ENCODE results near the gene ITPR1. TPM values are rescaled to one million over a fixed set of nuclear protein-coding genes. Genes with fewer than 3 reads are reported as not detected.

Gene ITPR1
- polyA plus RNA-seq, 1 donor from 2014 or later = 38.3 TPM

- Mint-ChIP-seq H3K4me1 (peaks cover 13 to 22% (median 21%) of the 10 kb centered on the region in 3 donors), H3K36me3 (peaks cover 9% of the 10 kb centered on the region), H3K9me3 (no peaks in the 10 kb centered on the region), H3K27me3 (no peaks in the 10 kb centered on the region), H3K27ac (peak overlapping the region; percentile 63 to 83 (median 67)), H3K4me3 (no peak overlapping the region)
Observed at GRCh38 chr3:4751502-4752101, 258.5 kb downstream of the ITPR1 start.

GRCh38 chr3:4752201-4753072, 259.3 kb downstream of the ITPR1 start:
- H3K4me1 Mint-ChIP-seq = peaks cover 13 to 22% (median 21%) of the 10 kb centered on the region in 3 donors
- H3K27ac Mint-ChIP-seq = peak overlapping the region in 2 of 3 donors; percentile 4 to 83
- no peaks in the 10 kb centered on the region for H3K27me3 Mint-ChIP-seq
- H3K4me3 Mint-ChIP-seq = peak overlapping the region in 2 of 4 donors; percentile 27 to 67
- H3K9me3 Mint-ChIP-seq = no peaks in the 10 kb centered on the region
- H3K36me3 Mint-ChIP-seq = peaks cover 9% of the 10 kb centered on the region

DNA sequence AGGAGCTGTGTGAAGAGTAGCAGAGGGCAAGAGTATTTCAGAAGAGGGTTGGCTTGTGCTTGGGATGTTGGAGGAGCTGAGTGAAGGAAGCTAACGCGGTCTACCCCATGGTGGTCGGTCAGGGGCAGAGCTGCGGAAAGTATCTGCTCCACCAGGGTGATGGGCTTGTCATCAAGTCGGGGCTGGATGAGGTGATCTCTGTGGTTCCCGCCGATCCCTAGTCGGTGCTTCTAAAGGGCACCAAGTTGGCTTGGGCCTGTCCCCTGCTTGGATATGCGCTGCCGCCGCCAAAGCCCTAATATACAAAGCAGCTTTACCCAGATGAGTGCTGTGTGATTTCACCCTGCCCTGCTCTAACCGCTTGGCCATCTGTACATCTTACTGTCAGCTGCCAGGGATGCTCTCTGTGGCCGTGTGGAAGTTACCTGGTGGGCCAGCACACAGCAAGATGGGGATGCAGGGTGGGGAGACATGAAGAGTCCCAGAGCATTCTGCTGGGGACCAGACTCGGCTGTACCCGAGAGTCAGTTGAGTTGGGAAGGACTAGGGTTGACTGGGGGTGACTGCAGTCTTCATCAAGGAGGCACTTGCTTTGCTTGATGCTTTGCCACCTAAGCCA, 260.0 kb downstream of the ITPR1 start:
- Mint-ChIP-seq H3K36me3 (peaks cover 9% of the 10 kb centered on the region), H3K9me3 (no peaks in the 10 kb centered on the region), H3K4me1 (peaks cover 13 to 22% (median 21%) of the 10 kb centered on the region in 3 donors), H3K27me3 (no peaks in the 10 kb centered on the region), H3K4me3 (no peak overlapping the region), H3K27ac (peak overlapping the region in 2 of 3 donors; percentile 50 to 54)

DNA sequence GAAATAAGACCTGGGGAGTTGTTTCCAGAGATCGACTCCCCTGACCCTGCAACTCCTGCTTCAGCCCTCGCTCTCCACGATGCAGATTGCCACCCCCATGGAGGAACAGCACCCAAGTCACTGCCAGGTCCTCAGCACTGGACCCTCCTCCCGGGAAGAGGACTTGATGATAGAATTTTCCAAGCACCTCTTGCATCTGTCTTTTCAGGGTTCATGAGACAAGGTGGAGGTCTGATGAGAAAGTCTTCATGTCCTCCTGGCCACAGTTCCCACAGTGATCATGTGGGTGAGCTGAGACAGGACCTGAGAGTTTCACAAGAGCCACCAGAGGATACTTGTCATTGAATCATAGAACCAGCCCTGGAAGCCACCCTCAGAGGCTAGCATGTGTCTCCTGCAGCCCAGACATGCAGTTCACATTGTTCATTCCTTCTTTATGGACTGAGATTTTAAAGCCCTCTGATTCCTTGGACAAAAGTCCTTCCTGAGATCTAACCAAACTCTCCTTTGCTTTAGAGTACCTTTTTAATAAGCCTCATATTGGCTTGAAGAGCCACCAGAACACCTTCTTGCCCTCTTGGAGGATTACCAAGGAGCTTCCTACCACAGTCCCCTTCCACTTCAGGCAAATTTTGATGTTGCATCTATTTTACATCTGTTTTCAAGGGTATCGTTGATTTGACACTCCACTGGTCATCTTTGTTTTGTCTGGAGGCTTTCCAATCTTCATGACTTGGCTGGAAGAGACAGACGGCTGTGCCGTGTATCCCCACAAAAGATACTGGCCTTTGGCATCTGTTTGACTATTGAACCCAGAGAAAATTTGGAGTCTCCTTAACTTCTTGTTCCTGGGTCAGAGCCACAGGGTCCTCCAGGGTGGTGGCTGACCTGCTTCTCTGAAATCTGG, 261.3 kb downstream of the ITPR1 start:
- no peaks in the 10 kb centered on the region for H3K9me3 Mint-ChIP-seq
- no peaks in the 10 kb centered on the region for H3K27me3 Mint-ChIP-seq
- peaks cover 12 to 17% (median 16%) of the 10 kb centered on the region in 3 donors for H3K4me1 Mint-ChIP-seq
- H3K27ac Mint-ChIP-seq = peak overlapping the region in 1 of 3 donors; percentile 32
- H3K4me3 Mint-ChIP-seq = no peak overlapping the region
- H3K36me3 Mint-ChIP-seq = peaks cover 10% of the 10 kb centered on the region

- no peaks in the 10 kb centered on the region for H3K27me3 Mint-ChIP-seq
- no peaks in the 10 kb centered on the region for H3K9me3 Mint-ChIP-seq
- peaks cover 14% of the 10 kb centered on the region for H3K36me3 Mint-ChIP-seq
- H3K27ac Mint-ChIP-seq = peak overlapping the region in 1 of 3 donors; percentile 32
- H3K4me3 Mint-ChIP-seq = no peak overlapping the region
- H3K4me1 Mint-ChIP-seq = peaks cover 10 to 19% (median 16%) of the 10 kb centered on the region in 3 donors
Observed at GRCh38 chr3:4755566-4755965, 262.4 kb downstream of the ITPR1 start.

GRCh38 chr3:4756057-4756775, 263.1 kb downstream of the ITPR1 start:
- Mint-ChIP-seq H3K27ac (no peak overlapping the region), H3K4me1 (peaks cover 7 to 16% (median 11%) of the 10 kb centered on the region in 3 donors), H3K27me3 (no peaks in the 10 kb centered on the region), H3K36me3 (peaks cover 14% of the 10 kb centered on the region), H3K9me3 (no peaks in the 10 kb centered on the region), H3K4me3 (peak overlapping the region in 1 of 4 donors; percentile 21)

DNA sequence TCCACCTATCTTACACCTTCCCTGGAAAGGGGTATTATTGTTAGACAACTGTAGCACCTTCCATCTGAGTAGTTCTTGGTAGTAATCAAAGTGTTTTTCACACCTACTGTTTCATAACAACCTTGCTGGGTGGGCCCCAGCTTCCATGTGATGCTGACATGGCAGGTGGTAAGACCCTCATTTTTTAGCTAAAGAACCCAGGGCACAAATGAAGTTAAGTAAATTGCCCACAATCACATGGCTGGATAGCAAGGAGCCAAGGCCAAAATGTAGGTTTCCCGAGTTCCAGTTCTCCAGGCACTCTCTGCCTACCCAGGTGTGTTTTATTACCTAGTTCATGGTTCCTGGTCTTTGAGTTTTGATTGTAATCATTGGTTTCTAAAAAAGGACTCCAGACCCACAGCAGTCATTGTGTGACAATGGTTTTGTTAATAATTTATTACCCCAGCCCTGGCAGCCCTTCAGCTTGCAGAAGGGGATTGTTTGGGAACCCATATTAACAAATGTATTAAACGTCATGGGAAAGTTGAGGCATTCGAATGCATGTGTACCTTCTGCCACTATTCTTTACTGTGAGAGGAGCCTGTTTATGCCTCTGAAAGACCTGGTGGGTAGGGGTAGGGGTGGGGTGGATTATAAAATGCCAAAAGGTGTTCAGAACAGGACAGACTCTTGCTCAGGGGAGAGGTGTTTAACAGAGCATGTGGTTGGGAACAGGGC, 263.9 kb downstream of the ITPR1 start:
- no peaks in the 10 kb centered on the region for H3K27me3 Mint-ChIP-seq
- H3K9me3 Mint-ChIP-seq = no peaks in the 10 kb centered on the region
- peaks cover 3 to 10% (median 5%) of the 10 kb centered on the region in 3 donors for H3K4me1 Mint-ChIP-seq
- H3K36me3 Mint-ChIP-seq = peaks cover 21% of the 10 kb centered on the region
- H3K27ac Mint-ChIP-seq = no peak overlapping the region
- peak overlapping the region in 1 of 4 donors; percentile 21 for H3K4me3 Mint-ChIP-seq

GRCh38 chr3:4757575-4758248, 264.6 kb downstream of the ITPR1 start:
- H3K4me1 Mint-ChIP-seq = peaks cover 2 to 10% (median 4%) of the 10 kb centered on the region in 3 donors
- peaks cover 0 to 3% (median 0%) of the 10 kb centered on the region in 3 donors for H3K9me3 Mint-ChIP-seq
- H3K4me3 Mint-ChIP-seq = peak overlapping the region in 1 of 4 donors; percentile 5
- no peak overlapping the region for H3K27ac Mint-ChIP-seq
- H3K36me3 Mint-ChIP-seq = peaks cover 27% of the 10 kb centered on the region
- no peaks in the 10 kb centered on the region for H3K27me3 Mint-ChIP-seq

GRCh38 chr3:4758249-4758860, 265.2 kb downstream of the ITPR1 start:
- Mint-ChIP-seq H3K27me3 (no peaks in the 10 kb centered on the region), H3K9me3 (peaks cover 0 to 3% (median 0%) of the 10 kb centered on the region in 3 donors), H3K27ac (no peak overlapping the region), H3K4me3 (peak overlapping the region in 1 of 4 donors; percentile 27), H3K4me1 (peaks cover 0 to 5% (median 0%) of the 10 kb centered on the region in 3 donors), H3K36me3 (peaks cover 28% of the 10 kb centered on the region)

- H3K36me3 Mint-ChIP-seq = peaks cover 31% of the 10 kb centered on the region
- H3K4me3 Mint-ChIP-seq = no peak overlapping the region
- peaks cover 0 to 5% (median 0%) of the 10 kb centered on the region in 3 donors for H3K4me1 Mint-ChIP-seq
- H3K9me3 Mint-ChIP-seq = peaks cover 0 to 3% (median 0%) of the 10 kb centered on the region in 3 donors
- H3K27me3 Mint-ChIP-seq = no peaks in the 10 kb centered on the region
- H3K27ac Mint-ChIP-seq = peak overlapping the region in 1 of 3 donors; percentile 53
Observed at GRCh38 chr3:4758957-4759656, 266.0 kb downstream of the ITPR1 start.

DNA sequence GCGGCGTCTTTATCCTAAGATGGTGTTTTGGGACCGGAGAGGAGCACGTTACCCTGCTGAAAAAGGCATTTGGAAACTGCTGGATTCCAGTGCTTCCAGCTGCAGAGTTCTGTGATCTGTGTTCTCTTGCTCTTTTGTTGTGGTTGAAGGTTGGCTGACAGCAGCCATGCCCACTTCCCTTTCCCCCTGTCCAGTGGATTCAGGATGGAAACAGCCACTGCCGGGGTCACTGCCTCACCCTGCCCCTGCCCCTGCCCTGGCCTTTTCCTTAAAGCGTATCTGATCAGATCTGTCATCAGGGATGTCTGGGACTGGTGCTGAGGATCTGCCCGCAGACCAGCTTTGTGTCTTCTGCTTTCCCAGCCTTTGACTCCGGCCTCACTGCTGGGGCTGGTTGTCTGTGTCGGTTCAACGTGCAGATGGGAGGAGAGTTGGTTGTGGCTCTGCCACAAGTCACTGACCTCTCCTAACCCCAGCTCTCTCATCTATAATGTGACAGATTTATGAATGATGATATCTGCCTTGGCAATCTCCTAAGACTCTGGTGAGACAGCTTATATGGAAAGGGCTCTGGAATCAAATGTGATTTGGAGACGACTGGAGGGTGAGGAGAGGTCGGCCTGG, 266.7 kb downstream of the ITPR1 start:
- Mint-ChIP-seq H3K27me3 (no peaks in the 10 kb centered on the region), H3K9me3 (peaks cover 0 to 3% (median 0%) of the 10 kb centered on the region in 3 donors), H3K4me1 (peaks cover 0 to 5% (median 0%) of the 10 kb centered on the region in 3 donors), H3K27ac (peak overlapping the region in 1 of 3 donors; percentile 27), H3K36me3 (peaks cover 30% of the 10 kb centered on the region), H3K4me3 (no peak overlapping the region)
